Heart left ventricle (tissue), 13 donors: ENCODE data around the gene KCND3.

ENCODE experiments used
- POLR2A ChIP-seq, 2 donors: fragments of 450-650 bp; IDR thresholded peaks; one replicate each; pipeline ENCODE4 v1.6.1; 2017; ENCODE audit warnings: antibody characterized with exemption in 2 of 2, mild to moderate bottlenecking in 2 of 2, moderate library complexity in 2 of 2
- TF ChIP-seq, protein P1 (sequence below), 12 donors: fragments of 200-600 bp; sonication (generic) in 4 of 12; IDR thresholded peaks; one replicate each; pipeline versions ENCODE4 v1.5.0 to v1.8.0; 2018 to 2022; ENCODE audit warnings: antibody characterized with exemption in 12 of 12, mild to moderate bottlenecking in 5 of 12
- donor health status: ischemic (EF 13 %, LVEDD 7.1; RV severe dilation, severe dysfunction).
- donor health status: DM: no; HTN: yes; CAD: no.
- donor health status: DM: no; HTN: no; CAD: no.
- donor health status: ischemic (EF 25% LVEDD 6.9; RV normal size, moderate dysfunction).
- donor health status: ischemic (EF 25% LVEDD 5.7; RV mildly dilated, moderate dysfunction).
- donor health status: ischemic (EF 35%, LVEDD 5.7; RV mildly dilated, moderate dysfunction).
- donor health status: nonischemic (EF 11% LVEDD 7.7; RV severe dilation, severe dysfunction).
- donor health status: DM: yes; HTN: yes; CAD: no.
- donor health status: PGD.
- donor health status: ischemic (EF 29% LVEDD 5.4; RV normal size, mild dysfunction).
- donor health status: nonischemic (EF 23%, LVEDD 6.1; RV moderate dilation, normal function).

DNA sequence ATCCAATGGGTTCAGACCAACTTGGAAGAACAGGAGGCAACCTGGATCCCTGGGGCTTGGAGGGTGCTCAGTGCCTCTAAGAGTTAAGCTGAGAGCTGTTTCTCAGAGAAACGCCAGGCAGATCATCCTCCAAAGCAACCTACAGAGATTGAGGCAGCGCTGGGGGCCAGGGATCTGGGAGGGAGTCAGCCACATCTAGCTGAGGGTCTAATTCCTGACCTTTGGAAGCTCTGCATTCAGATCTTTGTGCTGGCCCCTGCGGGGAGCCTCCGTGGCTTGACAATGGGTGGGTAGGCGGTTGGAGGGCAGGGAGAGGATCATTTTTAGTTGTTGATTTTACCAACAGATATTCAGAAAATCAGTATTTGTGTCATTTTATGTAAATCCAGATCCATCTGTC is 154.5 kb downstream of the KCND3 start:
- TF ChIP-seq, protein P1, sequence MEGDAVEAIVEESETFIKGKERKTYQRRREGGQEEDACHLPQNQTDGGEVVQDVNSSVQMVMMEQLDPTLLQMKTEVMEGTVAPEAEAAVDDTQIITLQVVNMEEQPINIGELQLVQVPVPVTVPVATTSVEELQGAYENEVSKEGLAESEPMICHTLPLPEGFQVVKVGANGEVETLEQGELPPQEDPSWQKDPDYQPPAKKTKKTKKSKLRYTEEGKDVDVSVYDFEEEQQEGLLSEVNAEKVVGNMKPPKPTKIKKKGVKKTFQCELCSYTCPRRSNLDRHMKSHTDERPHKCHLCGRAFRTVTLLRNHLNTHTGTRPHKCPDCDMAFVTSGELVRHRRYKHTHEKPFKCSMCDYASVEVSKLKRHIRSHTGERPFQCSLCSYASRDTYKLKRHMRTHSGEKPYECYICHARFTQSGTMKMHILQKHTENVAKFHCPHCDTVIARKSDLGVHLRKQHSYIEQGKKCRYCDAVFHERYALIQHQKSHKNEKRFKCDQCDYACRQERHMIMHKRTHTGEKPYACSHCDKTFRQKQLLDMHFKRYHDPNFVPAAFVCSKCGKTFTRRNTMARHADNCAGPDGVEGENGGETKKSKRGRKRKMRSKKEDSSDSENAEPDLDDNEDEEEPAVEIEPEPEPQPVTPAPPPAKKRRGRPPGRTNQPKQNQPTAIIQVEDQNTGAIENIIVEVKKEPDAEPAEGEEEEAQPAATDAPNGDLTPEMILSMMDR (IDR thresholded peaks at IDR 0.05) = no peak
- TF ChIP-seq POLR2A (IDR thresholded peaks at IDR 0.05) = no peak
